ENCODE data around the gene MAP1A.

Gene MAP1A

DNA sequence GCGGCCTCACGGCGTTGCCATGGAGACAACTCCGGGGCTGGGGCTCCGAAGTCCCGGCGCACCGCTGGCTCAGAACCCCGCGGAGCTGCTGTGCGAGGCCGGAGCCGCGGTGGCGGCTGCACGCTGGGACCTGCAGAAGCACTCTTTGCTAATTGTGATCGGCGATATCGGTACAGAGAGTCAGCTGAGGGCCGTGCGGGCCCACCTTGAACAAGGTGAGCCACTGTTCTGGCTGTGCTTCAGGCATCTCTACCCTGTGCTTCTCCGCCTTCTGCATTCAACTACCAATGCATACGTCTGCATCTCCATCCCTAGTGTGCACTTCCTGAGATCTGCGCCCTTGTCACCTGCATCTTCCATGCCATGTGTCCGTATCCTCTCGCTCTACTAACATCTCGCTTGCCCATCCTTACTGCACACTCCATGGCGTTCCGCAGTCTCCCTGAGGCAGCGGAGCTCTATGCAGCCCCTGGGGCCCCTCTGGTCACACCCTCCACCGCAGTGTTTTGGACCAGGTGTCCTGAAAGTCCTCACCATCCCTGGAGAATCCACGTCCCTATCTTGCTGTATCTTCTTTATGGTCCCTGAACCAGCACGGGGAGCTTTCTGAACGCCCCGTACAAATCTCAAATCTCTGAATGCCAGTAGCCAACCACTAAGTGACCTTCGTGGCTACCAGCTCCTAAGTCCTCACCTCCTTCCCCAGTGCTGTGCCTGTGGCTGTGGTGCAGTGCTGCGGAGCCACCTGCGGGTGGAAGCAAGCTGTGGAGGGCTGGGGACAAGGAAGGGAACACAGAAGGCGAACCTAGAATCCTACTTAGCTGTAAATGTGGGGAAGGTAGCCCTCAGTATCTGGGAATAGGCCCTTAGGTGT, 6.2 kb upstream of the MAP1A start:
- DNase-seq (ENCODE audit: low spot score) = peak; percentile 75

DNA sequence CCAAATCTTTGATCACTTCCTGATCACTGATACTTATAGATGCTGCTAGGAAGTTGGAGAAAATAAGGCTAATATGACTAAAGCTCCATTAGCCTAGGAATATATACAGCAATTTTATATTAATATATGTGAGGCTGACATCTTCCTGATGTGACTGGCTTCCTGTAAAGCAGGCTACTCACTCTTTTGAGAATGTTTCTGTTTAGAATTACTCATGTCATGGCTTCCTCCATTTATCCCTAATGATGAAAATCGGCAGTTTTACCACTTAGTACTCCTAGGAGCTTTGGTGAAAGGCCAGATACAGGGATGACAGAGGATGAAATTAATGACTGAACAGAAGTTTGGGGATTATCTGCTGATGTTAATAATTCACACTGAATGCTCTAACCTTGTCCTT, 3.9 kb upstream of the MAP1A start:
- no peak for DNase-seq (ENCODE audit: low spot score)

DNA sequence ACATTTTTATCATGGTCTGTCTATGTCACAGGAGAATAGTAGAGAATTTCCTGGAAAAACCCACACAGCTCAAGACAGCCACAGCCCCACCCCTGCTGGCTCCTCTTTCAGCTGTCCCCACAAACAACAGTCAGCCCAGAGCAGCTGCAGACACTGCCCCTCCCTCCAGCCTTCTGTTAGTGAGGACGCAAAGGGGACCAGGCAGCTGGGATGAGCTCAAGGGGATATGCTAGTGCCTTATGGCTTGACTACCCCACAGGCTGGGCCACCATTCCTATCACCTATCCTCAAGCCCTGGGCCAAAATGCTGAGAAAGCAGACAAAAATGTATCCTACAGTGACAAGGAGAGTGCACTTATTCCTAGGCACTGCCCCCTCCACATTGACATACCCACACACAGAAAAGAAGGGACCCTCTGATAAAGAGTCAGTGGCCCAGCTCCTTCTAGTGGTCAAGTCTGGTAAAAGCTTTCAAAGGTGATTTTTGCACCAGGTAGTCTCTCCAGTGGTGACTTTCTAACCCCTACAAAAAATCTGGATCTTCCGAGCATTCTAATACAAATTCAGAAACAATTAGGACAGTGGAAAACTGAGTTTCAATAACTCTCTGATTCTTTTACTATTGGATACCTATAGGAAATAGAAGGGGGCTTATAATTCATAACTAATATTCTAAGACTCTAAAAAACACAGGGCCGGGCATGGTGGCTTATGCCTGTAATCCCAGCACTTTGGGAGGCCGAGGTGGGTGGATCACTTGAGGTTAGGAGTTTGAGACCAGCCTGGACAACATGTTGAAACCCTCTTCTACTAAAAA, 3.0 kb upstream of the MAP1A start:
- peak; percentile 59 for DNase-seq (ENCODE audit: low spot score)

DNA sequence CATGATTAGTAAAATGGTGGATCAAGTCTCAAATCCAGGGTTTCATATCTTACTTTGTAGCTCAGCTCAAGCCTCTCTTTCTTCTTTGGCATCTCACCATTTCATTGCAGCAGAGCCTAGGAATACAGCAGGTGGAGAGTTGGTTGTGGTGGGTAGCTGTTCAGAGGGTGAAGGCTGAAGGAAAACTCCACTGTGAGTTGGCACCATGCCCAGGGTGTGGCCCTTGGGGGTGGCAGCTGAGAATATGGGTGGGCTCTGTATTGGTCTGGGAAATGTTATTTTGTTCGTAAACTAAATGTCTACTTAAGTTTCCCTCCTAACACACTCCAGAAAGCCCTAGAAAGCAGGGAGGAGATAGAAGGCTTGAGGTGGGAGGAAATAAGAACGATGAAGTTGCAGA, 1.7 kb upstream of the MAP1A start:
- no peak for DNase-seq (ENCODE audit: low spot score)

GRCh38 chr15:43516185-43516584, 1.2 kb upstream of the MAP1A start:
- DNase-seq (ENCODE audit: low spot score) = peak; percentile 35

GRCh38 chr15:43516801-43517353, 531 bp upstream of the MAP1A start:
- peak; percentile 72 for DNase-seq (ENCODE audit: low spot score)

DNA sequence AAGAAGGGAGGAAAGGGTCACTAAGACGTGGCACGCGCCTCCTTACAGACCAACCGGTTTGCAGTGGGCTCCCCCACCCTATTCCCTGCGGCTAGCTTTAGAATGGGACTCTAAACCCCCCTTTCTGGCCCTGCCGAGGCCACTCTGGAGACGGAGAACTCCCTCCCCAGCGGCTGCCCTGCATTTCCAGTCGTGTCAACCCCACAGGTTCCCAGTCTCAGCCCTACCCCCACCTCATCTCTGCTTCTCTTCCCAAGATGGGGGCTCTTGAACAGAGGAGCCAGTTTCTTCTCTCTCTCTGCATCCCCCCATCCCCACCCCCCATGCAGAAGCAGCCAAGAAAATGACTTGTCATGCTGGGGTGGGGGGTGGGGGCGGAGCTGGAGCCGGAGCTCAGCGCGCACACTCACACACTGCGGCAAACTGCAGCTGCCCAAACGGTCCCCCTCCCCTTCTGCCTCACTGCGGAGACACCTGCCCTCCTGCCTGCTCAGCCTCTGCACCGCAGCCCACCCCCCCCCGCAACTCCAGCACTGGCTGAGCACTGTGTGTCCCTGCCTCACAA, 871 bp downstream of the MAP1A start:
- DNase-seq (ENCODE audit: low spot score) = peak; percentile 81

DNA sequence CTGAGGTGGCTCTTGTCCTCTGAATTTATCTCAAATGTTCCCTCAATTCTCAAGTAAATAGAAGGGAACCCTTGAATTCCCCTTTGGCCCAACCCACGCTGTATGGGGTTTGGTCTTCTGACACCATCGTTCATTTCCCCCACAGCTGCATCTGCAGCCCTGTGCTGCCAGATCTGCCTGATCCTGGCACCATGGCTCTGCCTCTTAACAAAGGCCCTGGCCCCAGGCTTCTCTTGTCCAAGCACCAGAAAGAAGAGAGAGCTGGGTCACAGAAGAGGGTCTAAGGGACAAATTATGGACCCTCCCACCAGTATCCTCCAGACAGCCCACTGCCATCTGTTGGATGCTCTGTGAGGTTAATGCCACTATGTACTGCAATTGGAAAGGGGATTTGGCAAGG, 1.8 kb downstream of the MAP1A start:
- peak; percentile 37 for DNase-seq (ENCODE audit: low spot score)

DNA sequence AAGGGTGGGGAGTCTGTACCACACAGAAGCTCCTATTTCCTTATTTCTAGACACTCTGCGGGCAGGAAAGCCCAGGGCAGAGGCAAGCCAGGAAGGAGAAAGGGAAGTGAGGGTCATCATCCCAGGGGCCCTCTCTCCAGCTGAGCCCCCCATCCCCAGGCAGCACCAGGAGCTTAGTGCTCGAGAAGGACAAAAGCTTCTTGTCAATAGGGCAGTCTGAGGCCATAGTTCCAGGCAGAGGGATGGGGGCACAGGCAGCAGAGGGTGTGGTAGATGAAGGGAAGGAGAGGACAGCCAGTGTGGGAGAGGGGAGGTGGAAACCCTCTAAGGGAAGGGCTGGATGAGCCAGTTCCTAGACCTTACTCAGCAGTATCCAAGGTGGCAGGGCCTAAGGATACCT, 2.7 kb downstream of the MAP1A start:
- no peak for DNase-seq (ENCODE audit: low spot score)

DNA sequence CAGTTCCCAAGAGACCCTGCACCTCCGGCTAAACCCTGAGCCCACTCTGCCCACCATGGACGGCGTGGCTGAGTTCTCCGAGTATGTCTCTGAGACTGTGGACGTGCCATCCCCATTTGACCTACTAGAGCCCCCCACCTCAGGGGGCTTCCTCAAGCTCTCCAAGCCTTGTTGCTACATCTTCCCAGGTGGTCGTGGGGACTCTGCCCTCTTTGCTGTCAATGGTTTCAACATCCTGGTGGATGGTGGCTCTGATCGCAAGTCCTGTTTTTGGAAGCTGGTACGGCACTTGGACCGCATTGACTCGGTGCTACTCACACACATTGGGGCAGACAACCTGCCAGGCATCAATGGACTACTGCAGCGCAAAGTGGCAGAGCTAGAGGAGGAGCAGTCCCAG, 4.0 kb downstream of the MAP1A start:
- no peak for DNase-seq (ENCODE audit: low spot score)

- no peak for DNase-seq (ENCODE audit: low spot score)
Observed at GRCh38 chr15:43522247-43522646, 4.8 kb downstream of the MAP1A start.

DNA sequence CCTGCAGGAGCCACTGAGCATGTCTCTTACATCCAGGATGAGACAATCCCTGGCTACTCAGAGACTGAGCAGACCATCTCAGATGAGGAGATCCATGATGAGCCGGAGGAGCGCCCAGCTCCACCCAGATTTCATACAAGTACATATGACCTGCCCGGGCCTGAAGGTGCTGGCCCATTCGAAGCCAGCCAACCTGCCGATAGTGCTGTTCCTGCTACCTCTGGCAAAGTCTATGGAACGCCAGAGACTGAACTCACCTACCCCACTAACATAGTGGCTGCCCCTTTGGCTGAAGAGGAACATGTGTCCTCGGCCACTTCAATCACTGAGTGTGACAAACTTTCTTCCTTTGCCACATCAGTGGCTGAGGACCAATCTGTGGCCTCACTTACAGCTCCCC, 6.2 kb downstream of the MAP1A start:
- DNase-seq (ENCODE audit: low spot score) = no peak

GRCh38 chr15:43524254-43524845, 6.9 kb downstream of the MAP1A start:
- DNase-seq (ENCODE audit: low spot score) = no peak

DNA sequence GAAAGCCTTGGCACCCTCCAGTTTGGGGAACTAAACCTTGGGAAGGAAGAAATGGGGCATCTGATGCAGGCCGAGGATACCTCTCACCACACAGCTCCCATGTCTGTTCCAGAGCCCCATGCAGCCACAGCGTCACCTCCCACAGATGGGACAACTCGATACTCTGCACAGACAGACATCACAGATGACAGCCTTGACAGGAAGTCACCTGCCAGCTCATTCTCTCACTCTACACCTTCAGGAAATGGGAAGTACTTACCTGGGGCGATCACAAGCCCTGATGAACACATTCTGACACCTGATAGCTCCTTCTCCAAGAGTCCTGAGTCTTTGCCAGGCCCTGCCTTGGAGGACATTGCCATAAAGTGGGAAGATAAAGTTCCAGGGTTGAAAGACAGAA, 7.7 kb downstream of the MAP1A start:
- no peak for DNase-seq (ENCODE audit: low spot score)

DNA sequence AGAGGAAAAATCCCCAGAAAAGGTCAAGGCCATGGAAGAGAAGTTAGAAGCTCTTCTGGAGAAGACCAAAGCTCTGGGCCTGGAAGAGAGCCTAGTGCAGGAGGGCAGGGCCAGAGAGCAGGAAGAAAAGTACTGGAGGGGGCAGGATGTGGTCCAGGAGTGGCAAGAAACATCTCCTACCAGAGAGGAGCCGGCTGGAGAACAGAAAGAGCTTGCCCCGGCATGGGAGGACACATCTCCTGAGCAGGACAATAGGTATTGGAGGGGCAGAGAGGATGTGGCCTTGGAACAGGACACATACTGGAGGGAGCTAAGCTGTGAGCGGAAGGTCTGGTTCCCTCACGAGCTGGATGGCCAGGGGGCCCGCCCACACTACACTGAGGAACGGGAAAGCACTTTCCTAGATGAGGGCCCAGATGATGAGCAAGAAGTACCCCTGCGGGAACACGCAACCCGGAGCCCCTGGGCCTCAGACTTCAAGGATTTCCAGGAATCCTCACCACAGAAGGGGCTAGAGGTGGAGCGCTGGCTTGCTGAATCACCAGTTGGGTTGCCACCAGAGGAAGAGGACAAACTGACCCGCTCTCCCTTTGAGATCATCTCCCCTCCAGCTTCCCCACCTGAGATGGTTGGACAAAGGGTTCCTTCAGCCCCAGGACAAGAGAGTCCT, 9.0 kb downstream of the MAP1A start:
- DNase-seq (ENCODE audit: low spot score) = no peak

GRCh38 chr15:43527016-43527801, 9.8 kb downstream of the MAP1A start:
- DNase-seq (ENCODE audit: low spot score) = no peak

DNA sequence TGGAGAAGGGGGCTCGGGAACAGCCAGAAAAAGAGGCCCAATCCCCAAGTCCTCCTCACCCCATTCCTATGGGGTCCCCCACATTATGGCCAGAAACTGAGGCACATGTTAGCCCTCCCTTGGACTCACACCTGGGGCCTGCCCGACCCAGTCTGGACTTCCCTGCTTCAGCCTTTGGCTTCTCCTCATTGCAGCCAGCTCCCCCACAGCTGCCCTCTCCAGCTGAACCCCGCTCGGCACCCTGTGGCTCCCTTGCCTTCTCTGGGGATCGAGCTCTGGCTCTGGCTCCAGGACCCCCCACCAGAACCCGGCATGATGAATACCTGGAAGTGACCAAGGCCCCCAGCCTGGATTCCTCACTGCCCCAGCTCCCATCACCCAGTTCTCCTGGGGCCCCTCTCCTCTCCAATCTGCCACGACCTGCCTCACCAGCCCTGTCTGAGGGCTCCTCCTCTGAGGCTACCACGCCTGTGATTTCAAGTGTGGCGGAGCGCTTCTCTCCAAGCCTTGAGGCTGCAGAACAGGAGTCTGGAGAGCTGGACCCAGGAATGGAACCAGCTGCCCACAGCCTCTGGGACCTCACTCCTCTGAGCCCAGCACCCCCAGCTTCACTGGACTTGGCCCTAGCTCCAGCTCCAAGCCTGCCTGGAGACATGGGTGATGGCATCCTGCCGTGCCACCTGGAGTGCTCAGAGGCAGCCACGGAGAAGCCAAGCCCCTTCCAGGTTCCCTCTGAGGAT, 10.6 kb downstream of the MAP1A start:
- no peak for DNase-seq (ENCODE audit: low spot score)

DNA sequence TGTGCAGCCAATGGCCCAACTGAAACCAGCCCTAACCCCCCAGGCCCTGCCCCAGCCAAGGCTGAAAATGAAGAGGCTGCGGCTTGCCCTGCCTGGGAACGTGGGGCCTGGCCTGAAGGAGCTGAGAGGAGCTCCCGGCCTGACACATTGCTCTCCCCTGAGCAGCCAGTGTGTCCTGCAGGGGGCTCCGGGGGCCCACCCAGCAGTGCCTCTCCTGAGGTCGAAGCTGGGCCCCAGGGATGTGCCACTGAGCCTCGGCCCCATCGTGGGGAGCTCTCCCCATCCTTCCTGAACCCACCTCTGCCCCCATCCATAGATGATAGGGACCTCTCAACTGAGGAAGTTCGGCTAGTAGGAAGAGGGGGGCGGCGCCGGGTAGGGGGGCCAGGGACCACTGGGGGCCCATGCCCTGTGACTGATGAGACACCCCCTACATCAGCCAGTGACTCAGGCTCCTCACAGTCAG, 11.2 kb downstream of the MAP1A start:
- DNase-seq (ENCODE audit: low spot score) = no peak

GRCh38 chr15:43529141-43529540, 11.7 kb downstream of the MAP1A start:
- no peak for DNase-seq (ENCODE audit: low spot score)

Data from cerebellar cortex (tissue), 1 donor.